Stimulated activated naive CD8-positive, alpha-beta T cell treated with anti-CD3 and anti-CD28 coated beads, Interleukin-15, Interleukin-2, amounts not matched to agents 100 ng/mL and 50 ng/mL, for 24 hours (primary cell): ENCODE measurements around the gene PRDX6.
"Not testable (repeated sequence)": the region's sequence is repeated elsewhere in the genome, so short reads cannot be mapped to it uniquely, and the experiment has no call there.

Experiments
- H3K27ac Mint-ChIP-seq: one replicate; pipeline ENCODE4 v1.8.0; 2021; ENCODE audit warnings: mild to moderate bottlenecking, mixed read lengths
- H3K27me3 Mint-ChIP-seq: one replicate; pipeline ENCODE4 v1.8.0; 2021; ENCODE audit warnings: mixed read lengths
- H3K36me3 Mint-ChIP-seq: one replicate; pipeline ENCODE4 v1.8.0; 2021; ENCODE audit warnings: low read depth, mixed read lengths
- H3K4me1 Mint-ChIP-seq: one replicate; pipeline ENCODE4 v1.8.0; 2021; ENCODE audit warnings: low read depth, mixed read lengths
- H3K4me3 Mint-ChIP-seq: one replicate; pipeline ENCODE4 v1.8.0; 2021; ENCODE audit warnings: mild to moderate bottlenecking, mixed read lengths
- H3K9me3 Mint-ChIP-seq: one replicate; pipeline ENCODE4 v1.8.0; 2021; ENCODE audit warnings: mixed read lengths

Gene PRDX6

DNA sequence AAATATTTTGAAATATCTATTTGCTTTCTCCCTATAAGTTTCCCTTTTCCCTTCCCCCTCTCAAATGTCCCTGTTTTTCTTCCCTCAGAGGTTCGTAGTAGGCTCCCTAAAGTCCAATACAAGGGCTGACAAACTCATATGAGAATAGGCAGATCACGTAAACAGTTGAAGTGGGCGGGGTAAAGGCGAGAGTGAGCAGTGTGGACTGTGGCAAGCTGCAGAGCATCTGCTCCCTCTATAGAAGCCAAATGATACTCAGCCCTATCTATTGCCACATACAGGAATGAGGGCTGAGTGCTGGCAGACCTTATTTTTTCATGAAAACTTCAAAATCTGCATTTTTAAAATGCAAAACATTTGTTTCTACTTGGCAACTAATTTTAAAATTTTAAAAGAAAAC is 26.3 kb downstream of the PRDX6 start:
- H3K4me3 Mint-ChIP-seq = no peak overlapping the region
- H3K4me1 Mint-ChIP-seq = no peaks in the 10 kb centered on the region
- no peak overlapping the region for H3K27ac Mint-ChIP-seq
- H3K27me3 Mint-ChIP-seq = no peaks in the 10 kb centered on the region
- H3K36me3 Mint-ChIP-seq = peaks cover 4% of the 10 kb centered on the region
- no peaks in the 10 kb centered on the region for H3K9me3 Mint-ChIP-seq

DNA sequence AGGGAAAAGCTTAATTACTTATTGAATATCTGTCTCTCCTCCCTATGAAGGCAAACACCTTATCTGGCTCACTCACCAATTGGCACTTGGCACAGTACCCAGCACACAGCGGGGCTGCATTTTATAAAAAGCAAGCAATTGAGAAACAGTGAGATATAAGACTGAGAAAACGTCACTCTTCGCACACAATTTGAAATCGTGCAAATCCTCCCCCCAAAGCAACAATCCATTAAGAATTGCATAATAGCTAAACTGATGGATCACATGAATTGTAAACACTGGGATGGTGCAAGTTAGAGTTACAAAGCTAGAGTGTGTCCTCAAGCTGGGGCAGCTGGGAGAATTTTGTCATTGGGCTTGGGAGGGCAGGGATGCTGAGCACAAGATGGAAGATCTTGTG is 27.1 kb downstream of the PRDX6 start:
- H3K36me3 Mint-ChIP-seq = peaks cover 4% of the 10 kb centered on the region
- no peak overlapping the region for H3K4me3 Mint-ChIP-seq
- H3K4me1 Mint-ChIP-seq = no peaks in the 10 kb centered on the region
- H3K27ac Mint-ChIP-seq = no peak overlapping the region
- H3K27me3 Mint-ChIP-seq = no peaks in the 10 kb centered on the region
- no peaks in the 10 kb centered on the region for H3K9me3 Mint-ChIP-seq

DNA sequence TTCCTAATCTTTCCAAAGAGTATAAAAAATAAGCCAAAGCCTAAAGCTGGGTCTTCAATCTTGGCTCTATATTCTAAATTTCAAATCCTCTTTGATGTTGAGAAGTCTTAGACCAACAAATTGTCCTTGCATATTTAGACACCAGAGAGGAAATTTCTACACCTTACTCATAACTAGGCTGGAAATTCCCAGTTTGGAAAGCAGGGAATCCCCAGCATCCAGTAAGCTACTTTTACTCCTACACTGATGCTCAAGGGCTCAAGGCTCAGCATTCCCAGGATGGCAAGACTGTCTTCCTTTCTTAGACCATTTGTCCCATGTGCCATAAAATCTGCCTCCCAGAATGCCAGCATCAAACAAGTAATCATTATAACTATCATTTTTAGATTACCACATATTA is 28.3 kb downstream of the PRDX6 start:
- Mint-ChIP-seq H3K4me1 (no peaks in the 10 kb centered on the region), H3K4me3 (no peak overlapping the region), H3K27me3 (no peaks in the 10 kb centered on the region), H3K36me3 (no peaks in the 10 kb centered on the region), H3K9me3 (no peaks in the 10 kb centered on the region), H3K27ac (no peak overlapping the region)

DNA sequence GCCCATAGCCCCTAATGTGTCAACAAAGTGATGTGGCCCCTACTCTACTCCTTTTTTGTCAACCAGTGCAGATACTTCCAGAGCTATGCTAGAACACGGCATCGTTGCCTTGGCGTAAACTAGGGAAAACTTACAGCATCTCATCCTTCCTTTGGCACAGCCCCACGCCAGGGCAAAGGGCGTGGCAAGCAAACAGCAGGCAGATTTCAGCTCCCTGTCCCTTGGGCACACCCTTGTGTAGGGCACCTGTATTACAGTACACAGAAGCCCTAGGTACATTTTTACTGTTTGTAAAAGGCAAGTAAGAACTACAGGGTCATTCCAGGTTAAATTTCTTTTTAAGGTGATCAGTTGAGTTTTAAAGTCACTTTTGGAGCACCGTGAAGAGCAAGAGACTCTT is 29.3 kb downstream of the PRDX6 start:
- Mint-ChIP-seq H3K9me3 (no peaks in the 10 kb centered on the region), H3K27me3 (no peaks in the 10 kb centered on the region), H3K4me3 (no peak overlapping the region), H3K27ac (no peak overlapping the region), H3K4me1 (no peaks in the 10 kb centered on the region), H3K36me3 (no peaks in the 10 kb centered on the region)

DNA sequence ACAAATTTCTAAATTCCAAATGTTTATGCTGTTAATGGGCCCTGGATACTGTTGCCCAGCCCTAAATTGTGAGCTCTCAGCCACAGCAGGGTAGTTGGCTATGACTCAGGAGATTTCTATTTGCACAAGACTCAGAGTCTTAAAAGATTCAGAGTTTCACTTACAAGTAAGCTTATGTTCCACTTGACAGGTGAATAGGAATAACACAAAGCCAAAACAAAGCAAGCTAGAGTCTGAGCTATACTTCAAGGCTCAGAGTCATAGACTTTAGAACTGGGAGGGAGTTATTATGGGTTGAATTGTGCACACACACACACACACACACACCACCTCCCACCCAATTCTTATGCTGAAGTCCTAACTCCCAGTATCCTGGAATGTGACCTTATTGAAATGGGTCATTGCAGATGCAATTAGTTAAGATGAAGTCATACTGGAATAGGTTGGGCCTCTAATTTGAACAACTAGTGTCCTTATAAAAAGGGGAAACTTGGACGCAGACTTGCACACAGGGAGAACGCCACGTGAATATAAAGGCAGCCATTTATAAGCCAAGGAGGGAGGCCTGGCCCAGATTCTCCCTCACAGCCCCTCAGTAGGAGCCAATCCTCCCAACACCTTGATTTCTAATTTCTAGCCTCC is 30.2 kb downstream of the PRDX6 start:
- no peaks in the 10 kb centered on the region for H3K27me3 Mint-ChIP-seq
- H3K27ac Mint-ChIP-seq = no peak overlapping the region
- no peaks in the 10 kb centered on the region for H3K4me1 Mint-ChIP-seq
- no peaks in the 10 kb centered on the region for H3K9me3 Mint-ChIP-seq
- no peak overlapping the region for H3K4me3 Mint-ChIP-seq
- no peaks in the 10 kb centered on the region for H3K36me3 Mint-ChIP-seq

DNA sequence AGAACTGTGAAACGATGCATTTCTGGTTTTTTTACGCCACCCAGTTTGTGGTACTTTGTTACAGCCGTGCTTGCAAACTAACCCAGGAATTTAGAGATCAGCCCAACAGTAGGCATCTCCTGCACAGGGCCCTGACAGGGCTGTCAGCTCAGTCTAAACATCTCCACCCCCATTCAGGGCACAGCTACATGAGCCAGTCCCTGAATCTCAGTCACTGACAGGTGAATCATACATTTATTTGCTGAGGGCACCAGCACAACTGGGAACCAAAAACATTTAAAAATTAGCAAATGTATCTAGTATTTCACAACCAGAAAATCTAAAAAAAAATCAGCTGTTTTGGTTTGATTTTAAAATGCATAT is 30.7 kb downstream of the PRDX6 start:
- Mint-ChIP-seq H3K4me1 (no peaks in the 10 kb centered on the region), H3K4me3 (no peak overlapping the region), H3K27ac (no peak overlapping the region), H3K9me3 (no peaks in the 10 kb centered on the region), H3K36me3 (no peaks in the 10 kb centered on the region), H3K27me3 (no peaks in the 10 kb centered on the region)

DNA sequence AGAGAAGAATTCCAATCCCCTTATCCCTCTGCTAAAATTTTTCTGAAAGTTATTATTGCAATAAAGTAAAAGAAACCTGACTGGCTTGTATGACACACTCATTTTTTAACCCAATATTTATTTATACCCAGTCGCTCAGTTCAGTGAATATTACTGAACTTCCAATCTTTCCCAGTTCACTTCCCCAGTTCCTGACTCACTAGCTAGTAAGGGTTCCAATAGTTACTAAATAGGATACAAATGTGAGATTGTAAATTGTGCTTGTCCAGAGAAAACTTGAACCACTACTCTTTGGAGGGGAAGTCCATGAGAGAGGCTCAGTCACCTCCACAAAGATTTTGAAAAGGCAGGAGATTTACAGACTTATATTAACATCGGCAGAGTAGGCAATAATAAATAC is 31.4 kb downstream of the PRDX6 start:
- no peaks in the 10 kb centered on the region for H3K4me1 Mint-ChIP-seq
- peaks cover 2% of the 10 kb centered on the region for H3K9me3 Mint-ChIP-seq
- no peak overlapping the region for H3K27ac Mint-ChIP-seq
- H3K36me3 Mint-ChIP-seq = no peaks in the 10 kb centered on the region
- no peak overlapping the region for H3K4me3 Mint-ChIP-seq
- H3K27me3 Mint-ChIP-seq = no peaks in the 10 kb centered on the region

DNA sequence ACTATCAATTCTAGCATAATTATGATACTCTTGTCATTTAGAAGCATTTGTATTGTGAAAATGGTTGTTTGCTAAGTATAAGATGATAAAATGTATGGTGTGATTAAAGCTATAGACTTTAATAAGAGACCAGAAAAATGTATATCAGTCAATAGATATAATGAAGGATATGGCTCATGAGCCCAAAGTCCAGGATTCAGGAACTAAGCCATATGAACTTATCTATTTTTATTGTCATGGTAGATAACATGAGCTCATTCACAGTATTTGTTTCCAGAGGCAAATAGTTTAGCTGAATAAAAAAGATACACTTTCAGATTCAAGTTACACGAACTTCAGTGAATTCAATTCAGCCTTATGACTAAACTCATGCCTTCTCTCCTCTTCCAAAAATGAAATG is 32.7 kb downstream of the PRDX6 start:
- H3K4me3 Mint-ChIP-seq = no peak overlapping the region
- H3K9me3 Mint-ChIP-seq = peaks cover 11% of the 10 kb centered on the region
- no peaks in the 10 kb centered on the region for H3K4me1 Mint-ChIP-seq
- H3K36me3 Mint-ChIP-seq = no peaks in the 10 kb centered on the region
- no peaks in the 10 kb centered on the region for H3K27me3 Mint-ChIP-seq
- H3K27ac Mint-ChIP-seq = no peak overlapping the region

DNA sequence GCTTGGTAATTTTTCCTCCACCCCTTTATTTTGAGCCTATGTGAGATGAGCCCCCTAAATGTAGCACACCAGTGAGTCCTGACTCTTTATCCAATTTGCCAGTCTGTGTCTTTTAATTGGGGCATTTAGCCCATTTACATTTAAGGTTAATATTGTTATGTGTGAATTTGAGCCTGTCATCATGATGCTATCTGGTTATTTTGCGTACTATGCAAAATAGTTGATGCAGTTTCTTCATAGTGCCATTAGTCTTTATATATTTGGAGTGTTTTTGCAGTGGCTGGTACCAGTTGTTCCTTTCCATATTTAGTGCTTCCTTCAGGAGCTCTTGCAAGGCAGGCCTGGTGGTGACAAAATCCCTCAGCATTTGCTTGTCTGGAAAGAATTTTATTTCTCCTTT is 37.4 kb downstream of the PRDX6 start:
- H3K36me3 Mint-ChIP-seq, H3K27me3 Mint-ChIP-seq, H3K4me1 Mint-ChIP-seq, H3K27ac Mint-ChIP-seq, H3K4me3 Mint-ChIP-seq: not testable (repeated sequence)
- H3K9me3 Mint-ChIP-seq = peaks cover 11% of the 10 kb centered on the region

DNA sequence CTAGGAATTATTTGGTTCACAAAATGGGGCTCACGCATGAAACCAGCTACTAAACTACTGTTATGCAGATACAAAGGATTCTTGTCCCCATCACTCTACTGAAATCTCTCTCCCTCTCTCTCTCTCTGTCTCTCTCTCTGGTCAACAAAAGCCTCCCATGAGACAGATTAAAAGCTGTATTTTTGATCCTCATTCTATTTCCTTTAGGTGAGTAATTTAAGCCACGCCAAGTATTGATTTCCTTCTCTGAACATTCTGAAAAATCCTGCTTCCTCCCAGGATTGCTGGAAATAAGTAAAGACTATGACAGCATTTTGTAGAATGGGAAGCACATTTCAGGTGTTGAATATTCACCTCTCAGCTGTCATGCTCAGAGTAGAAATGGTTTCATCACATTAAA is 43.7 kb downstream of the PRDX6 start:
- Mint-ChIP-seq H3K36me3 (no peaks in the 10 kb centered on the region), H3K4me1 (peaks cover 7% of the 10 kb centered on the region), H3K27ac (no peak overlapping the region), H3K4me3 (no peak overlapping the region), H3K9me3 (no peaks in the 10 kb centered on the region), H3K27me3 (no peaks in the 10 kb centered on the region)

DNA sequence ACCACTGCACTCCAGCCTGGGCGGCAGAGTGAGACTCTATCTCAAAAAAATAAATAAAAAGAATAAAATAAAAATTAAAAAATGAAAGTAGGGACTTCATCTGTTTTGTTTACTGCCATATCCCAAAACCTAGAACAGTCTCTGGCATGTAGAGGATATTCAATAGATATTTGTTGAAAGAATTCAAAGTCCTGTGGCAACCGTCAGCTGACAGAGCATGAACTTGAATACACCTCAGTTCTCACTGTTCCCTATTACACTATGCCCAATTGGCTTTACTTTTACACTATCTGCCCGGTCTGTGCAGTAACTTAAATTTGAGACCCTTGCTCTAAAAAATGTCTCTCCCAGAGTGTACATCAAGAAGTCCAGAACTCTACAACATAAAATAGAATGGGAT is 46.2 kb downstream of the PRDX6 start:
- Mint-ChIP-seq H3K36me3 (no peaks in the 10 kb centered on the region), H3K27me3 (no peaks in the 10 kb centered on the region), H3K4me1 (peaks cover 8% of the 10 kb centered on the region), H3K4me3 (no peak overlapping the region), H3K27ac (no peak overlapping the region), H3K9me3 (no peaks in the 10 kb centered on the region)

DNA sequence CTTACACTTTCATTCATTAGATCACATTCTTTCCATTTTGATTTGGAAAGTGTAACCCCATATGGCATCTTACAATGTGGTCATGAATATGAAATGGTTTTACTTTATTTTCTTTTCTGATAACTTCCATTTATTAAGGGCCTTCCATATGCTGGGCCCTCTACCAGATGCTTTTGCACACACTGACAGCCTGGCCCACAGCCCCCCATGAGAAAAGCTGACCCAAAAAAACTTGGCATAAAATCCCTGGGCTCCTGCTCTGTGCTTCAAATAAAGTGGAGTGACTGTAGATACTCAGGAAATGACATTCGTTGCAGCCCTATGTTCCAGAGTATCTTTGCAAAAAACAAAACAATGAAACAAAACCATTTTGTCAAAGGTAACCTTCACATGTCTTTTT is 48.8 kb downstream of the PRDX6 start:
- peaks cover 10% of the 10 kb centered on the region for H3K4me1 Mint-ChIP-seq
- H3K9me3 Mint-ChIP-seq = no peaks in the 10 kb centered on the region
- H3K36me3 Mint-ChIP-seq = no peaks in the 10 kb centered on the region
- H3K27ac Mint-ChIP-seq = no peak overlapping the region
- no peaks in the 10 kb centered on the region for H3K27me3 Mint-ChIP-seq
- no peak overlapping the region for H3K4me3 Mint-ChIP-seq

DNA sequence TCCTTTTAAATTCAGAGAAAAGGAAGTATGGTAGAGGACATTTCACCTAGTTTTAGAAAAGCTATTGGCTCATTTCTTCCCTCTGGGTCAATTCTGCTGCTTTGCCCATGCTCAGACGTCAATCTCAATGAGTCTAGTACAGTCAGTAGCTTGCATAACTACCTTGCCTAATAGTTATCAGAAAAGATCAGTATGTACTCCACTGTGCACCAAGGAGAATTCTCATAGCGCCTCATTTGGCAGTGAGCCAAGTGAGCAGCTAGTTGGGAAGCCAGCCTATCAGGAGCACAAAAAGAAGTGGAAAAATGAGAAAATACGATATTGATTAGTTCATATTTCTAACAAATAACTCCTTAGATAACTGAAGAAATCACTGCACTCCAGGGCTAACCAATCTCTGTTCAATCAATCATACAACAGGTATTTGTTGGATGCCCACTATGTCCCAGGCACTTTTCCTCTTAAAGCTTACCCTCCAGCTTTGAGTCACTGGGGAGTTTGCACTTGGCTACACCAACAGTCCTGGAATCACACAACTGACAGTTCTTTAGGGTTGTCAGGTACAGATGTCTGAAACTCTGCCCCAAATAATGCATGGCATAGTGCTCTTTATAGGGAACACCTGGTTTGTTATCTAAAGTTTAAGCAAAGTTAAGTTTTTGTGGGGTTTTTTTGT is 50.2 kb downstream of the PRDX6 start:
- H3K9me3 Mint-ChIP-seq = no peaks in the 10 kb centered on the region
- no peak overlapping the region for H3K27ac Mint-ChIP-seq
- H3K36me3 Mint-ChIP-seq = no peaks in the 10 kb centered on the region
- no peaks in the 10 kb centered on the region for H3K27me3 Mint-ChIP-seq
- H3K4me3 Mint-ChIP-seq = no peak overlapping the region
- peaks cover 17% of the 10 kb centered on the region for H3K4me1 Mint-ChIP-seq

DNA sequence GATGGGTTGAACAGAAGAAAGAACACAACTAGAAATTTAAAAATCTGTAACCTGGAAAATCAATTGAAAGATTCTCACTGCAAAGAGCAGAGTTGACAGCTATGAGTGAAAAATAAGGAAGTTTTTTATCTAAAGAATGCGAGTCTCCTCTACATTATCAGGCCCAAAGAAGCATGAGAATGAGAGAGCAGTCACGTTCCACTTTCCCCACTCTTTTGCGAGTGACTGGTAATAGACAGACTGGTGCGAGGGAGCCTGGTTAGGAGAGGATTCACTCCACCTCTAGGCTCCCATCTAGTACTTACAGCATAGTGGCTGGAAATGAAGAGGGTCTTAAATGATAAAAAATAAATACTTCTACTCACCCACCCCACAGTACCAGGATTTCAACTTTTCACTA is 52.0 kb downstream of the PRDX6 start:
- Mint-ChIP-seq H3K27ac (no peak overlapping the region), H3K36me3 (no peaks in the 10 kb centered on the region), H3K9me3 (no peaks in the 10 kb centered on the region), H3K4me3 (no peak overlapping the region), H3K4me1 (peaks cover 20% of the 10 kb centered on the region), H3K27me3 (no peaks in the 10 kb centered on the region)

DNA sequence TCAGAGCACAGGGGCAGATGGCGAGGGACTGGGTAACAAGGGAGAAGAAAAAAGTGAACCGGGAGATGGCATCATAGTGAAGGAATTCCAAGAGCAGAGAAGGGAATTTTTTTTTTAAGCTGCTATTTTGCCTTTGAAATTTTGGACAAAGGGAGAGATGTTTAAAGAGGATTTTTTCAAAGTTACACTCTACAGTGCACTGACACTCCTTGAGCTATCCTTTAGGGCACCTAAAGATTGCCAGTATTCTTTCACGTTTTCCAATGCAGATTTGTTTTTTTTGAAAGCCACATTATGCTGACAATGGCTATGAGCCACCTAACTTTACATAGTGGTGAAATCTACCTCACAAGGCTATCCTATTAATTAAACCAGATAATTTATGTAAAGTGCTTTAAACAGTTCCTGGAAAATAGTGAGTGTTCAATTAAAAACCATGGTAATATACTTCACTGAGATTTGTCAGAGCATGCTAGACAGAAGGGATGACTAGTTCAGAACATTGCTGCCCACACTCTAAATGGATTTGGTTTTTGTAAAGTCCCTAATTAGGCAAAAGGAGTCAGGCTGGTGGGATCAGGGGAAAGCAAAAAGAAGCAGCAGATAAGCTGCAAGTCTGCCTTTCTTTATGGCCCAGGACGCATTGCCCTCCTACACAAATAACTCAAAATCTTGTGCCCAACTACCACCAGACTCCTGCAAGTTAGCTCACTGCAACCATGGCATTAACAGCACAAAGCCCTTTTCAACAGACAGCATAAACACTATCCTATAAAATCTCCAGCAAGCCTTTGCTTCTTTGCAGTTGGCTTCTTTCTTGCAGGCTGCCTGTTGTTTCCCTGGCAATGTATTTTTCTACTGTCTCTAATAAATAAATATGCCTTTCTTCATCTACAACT is 53.9 kb downstream of the PRDX6 start:
- no peak overlapping the region for H3K27ac Mint-ChIP-seq
- H3K4me3 Mint-ChIP-seq = no peak overlapping the region
- H3K9me3 Mint-ChIP-seq = no peaks in the 10 kb centered on the region
- H3K27me3 Mint-ChIP-seq = no peaks in the 10 kb centered on the region
- peaks cover 20% of the 10 kb centered on the region for H3K4me1 Mint-ChIP-seq
- no peaks in the 10 kb centered on the region for H3K36me3 Mint-ChIP-seq
